Right lobe of liver (tissue), 4 donors: ENCODE results near the gene HECTD3.

Experiments
- CTCF ChIP-seq, 4 donors: fragments of 200-600 bp in 3 of 4; fragments of 450-650 bp in 1 of 4; IDR thresholded peaks; one replicate each; pipeline versions ENCODE4 v1.5.1 to v1.8.0; 2016 to 2022; ENCODE audit warnings: antibody characterized with exemption in 4 of 4, mild to moderate bottlenecking in 2 of 4
- POLR2A ChIP-seq: fragments of 450-650 bp; IDR thresholded peaks from one replicate; pipeline ENCODE4 v1.6.1; 2017; ENCODE audit warnings: antibody characterized with exemption, mild to moderate bottlenecking
- donor health status: DM: no; HTN: no; CAD: no.
- donor health status: DM: no; HTN: no; CAD: no.
- donor health status: DM: no; HTN: yes; CAD: no.

GRCh38 chr1:45059829-45060228 is 48.7 kb upstream of the HECTD3 start:
- TF ChIP-seq CTCF (IDR thresholded peaks at IDR 0.05) (no peak), POLR2A (no peak)
